ENCODE measurements around the gene YWHAG. TPM values are rescaled to one million over a fixed set of nuclear protein-coding genes. Genes with fewer than 3 reads are reported as not detected.
"Not testable (repeated sequence)": the region's sequence is repeated elsewhere in the genome, so short reads cannot be mapped to it uniquely, and the experiment has no call there.

The YWHAG gene
- polyA plus RNA-seq, 4 donors: 124 to 141 (median 137) TPM

DNA sequence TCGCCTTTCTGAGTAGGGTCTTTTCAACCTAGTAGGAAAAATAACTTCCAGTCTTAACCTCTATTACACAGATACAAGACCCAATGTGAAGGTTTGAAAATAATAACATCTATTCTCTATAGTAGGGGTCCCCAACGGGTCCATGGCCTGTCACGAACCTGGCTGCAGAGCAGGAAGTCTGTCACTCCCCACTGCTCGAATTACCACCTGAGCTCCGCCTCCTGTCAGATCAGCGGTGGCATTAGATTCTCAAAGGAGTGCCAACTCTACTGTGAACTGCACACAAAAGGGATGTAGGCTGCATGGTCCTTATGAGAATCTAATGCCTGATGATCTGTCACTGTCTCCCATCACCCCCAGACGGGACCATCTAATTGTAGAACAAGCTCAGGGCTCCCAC, 7.4 kb downstream of the YWHAG start:
- DNase-seq (ENCODE audit: low read depth in 4 of 4, low spot score in 3 of 4): no peak

DNA sequence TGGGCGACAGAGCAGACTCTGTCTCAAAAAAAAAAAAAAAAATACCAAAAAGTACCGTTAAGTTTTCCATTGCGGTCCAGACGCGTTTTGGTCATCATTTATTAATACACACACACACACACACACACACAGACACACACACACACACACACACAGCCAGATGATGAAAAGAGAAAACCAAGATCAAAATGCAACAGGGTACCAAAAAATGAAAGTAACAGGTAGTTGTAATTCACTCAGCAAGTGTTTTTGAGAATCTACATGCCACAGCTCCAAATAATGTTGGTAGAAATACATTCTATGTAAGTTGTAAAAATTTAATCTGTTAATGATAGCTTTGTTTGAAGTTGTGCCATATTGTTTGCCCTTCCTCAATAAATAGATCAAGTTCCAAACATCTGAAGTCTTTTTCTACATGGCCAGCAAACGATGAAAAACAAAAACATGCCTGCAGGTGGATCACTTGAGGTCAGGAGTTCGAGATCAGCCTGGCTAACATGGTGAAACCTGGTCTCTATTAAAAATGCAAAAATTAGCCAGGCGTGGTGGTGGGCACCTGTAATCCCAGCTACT, 9.4 kb downstream of the YWHAG start:
- no peak for DNase-seq (ENCODE audit: low read depth in 4 of 4, low spot score in 3 of 4)

DNA sequence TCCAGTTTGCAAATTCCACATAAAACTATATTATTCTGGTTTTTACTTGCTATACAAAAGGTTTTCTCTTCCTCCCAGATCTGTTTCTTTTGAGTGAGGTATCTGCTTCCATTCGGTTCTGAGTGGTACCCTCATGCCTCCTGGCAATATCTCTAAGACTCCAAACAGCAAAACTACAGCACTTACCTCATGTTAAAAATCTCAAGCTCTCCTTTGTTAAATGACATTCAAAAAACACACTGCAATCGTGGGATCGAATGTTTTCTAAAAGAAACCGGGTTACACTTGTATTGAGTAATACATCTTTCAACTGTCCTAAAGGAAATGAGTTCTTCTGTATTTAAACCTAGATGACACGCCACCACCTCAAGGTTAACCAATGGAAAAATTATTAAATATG, 11.1 kb downstream of the YWHAG start:
- DNase-seq (ENCODE audit: low read depth in 4 of 4, low spot score in 3 of 4): no peak

DNA sequence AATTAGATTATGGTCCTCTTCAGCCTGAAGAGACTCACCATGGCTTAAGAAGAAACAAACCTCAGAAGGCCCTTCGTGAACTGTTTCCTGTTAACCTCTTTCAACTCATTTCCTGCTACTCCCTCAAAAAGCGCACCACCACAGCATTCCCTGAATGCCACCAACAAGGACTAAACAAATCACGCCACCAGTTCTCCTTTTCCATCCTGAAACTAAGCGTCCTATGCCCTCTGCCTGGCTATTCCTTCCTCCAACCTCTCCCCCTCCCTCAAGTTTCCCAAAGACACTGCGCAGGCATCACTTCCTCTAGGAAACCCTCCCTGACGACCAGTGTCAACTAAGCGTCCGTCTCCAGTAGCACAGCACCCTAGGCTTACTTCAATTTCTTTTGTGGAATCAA, 12.0 kb downstream of the YWHAG start:
- no peak for DNase-seq (ENCODE audit: low read depth in 4 of 4, low spot score in 3 of 4)

DNA sequence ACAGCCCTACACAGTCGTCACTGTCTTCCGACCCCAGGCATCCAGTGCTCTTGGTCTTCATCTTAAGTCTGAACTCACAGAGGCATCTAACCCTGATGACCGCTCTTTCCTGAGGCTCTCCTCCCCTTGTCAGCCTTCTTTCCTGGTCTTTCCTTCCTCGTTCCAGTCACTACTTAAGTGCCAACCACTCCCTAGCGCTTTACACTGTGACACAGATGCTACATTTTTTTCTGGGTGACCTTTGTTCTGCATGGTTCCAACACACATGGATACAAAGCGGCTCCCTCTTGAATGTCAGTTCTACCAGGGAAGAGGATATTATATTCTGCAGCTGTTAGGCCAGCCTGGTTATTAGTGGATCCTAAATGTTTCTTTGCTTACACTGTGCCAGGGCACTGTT, 12.7 kb downstream of the YWHAG start:
- DNase-seq (ENCODE audit: low read depth in 4 of 4, low spot score in 3 of 4): no peak

DNA sequence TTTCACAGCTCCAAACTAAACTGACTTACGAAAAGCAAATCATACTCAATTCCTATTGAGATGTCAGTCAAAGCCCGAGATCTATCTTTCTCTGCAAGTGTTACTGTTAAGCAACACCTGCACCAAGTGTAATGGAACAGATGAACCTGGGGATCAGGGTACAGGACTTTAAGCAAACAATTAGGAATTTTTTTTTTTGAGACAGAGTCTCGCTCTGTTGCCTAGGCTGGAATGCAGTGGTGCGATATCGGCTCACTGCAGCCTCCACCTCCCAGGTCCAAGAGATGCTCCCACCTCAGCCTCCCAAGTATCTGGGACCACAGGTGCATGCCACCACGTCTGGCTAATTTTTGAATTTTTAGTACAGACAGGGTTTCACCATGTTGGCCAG, 14.9 kb downstream of the YWHAG start:
- DNase-seq (ENCODE audit: low read depth in 4 of 4, low spot score in 3 of 4): no peak

DNA sequence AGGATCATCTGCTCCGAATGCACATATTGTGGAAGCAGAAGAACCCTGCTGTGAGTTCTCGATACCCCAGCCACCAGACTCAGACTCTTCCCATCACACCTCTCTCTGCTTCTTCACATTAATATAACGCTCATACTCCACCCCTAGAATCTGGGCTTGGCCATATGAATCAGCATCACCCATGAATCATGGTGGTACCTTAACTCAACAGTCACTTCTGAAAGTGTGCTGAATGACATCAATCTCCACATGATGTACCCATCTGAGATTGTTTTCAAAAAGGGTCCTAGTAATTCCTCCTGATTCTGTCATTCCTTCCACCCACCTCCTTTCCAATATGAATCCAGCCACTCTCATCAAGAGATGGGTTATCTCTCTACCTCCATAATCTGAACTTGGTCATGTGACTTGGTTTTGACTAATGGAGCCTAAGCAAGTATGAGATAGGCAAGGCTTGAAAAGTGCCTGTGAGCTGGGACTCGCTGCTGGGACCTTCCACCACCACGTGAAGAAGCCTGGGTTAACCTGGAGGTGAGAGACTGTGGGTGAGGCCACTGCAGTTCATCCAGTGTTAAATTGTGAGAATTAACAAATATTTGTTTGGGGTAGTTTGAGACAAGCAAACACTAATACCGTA, 15.4 kb downstream of the YWHAG start:
- no peak for DNase-seq (ENCODE audit: low read depth in 4 of 4, low spot score in 3 of 4)

DNA sequence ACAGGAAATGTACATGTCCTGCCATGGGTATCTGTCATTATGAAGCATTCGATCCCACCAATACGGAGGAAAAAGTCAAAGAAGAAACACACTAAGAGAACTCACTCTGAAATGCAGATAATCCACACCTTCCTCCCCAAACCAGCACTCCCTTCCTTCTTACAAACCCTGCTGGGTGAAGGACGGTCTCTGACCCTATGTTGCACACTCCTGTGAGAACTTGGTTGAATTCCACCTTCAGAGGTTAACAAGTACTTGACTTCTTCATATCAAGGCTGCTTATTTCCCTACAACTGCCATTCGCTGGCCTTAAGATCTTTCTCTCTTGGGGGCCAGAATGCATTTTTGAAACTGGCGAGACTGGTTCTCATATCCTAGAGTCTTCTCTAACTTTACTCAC, 16.6 kb downstream of the YWHAG start:
- no peak for DNase-seq (ENCODE audit: low read depth in 4 of 4, low spot score in 3 of 4)

DNA sequence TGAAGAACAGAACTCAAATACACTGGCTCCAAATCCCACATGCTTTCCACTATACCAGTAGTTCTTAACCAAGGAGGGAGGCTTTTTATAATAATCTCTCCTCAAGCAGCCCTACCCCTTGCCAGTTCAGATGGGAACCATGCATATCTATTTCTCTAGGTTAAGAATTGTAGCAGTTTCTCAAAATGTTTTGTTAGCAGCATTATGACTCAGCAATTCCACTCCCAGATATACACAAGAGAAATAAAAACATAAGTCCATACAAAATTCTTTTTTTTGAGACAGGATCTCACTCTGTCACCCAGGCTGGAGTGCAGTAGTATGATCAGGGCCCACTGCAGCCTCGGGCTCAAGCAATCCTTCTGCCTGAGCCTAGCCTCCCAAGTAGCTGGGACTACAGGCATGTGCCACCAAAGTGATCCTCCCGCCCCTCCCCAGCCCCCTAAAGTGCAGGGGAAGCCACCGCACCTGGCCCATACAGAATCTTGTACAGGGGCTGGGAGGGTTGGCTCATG, 18.1 kb downstream of the YWHAG start:
- no peak for DNase-seq (ENCODE audit: low read depth in 4 of 4, low spot score in 3 of 4)

DNA sequence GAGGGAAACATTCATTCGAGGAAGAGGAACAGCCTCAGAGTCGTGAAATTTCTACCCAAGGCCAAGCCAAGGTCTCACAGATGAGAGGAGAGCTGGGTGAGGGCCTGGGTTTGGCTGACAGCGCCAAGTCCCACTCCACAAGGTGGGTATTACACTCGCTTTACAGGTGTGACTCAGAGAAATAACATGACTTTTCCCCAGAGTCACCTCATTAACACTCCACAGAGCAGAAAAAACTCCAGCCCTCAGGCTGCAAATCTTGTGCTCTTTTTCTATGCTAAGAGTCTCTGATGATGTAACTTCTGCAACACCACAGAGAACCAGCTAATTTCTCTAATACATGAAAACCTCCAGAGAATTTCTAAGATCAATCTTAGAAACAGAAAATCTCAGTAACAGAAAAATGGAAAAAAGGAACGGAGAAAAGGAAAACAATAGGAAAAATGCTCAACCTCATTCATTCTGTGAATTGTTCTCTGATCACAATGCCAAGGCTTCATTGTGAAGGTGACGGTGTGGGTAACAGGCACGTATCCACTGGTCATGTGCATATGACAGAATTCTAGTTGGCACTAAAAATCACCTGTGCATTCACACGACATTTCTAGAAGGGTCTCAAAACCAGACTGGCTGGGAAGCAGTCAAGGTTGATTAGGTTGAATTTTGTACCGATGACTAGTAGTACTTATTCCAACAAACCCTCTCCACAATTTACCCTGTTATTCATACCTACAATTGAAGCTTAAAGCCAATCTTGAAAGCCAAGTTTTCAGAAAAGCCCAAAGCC, 20.3 kb downstream of the YWHAG start:
- no peak for DNase-seq (ENCODE audit: low read depth in 4 of 4, low spot score in 3 of 4)

DNA sequence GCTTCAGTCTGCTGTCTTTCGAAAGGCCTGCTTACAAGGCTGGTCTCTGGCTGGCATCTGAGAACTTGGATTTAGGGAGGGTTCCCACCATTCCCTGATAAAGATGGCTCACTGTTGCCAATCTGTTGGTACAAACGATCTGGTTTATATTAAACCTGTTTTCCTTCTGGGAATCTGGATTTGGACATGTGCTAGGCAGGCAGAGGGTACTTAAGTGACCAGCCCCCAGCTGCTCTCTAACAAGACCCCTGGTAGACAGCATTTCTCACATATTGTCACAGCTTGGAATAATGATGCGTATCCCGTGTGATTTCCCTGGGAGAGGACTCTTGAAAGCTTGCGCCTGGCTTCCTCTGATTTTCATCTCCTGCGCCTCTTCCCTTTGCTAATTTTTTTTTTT, 21.6 kb downstream of the YWHAG start:
- DNase-seq (ENCODE audit: low read depth in 4 of 4, low spot score in 3 of 4): no peak

DNA sequence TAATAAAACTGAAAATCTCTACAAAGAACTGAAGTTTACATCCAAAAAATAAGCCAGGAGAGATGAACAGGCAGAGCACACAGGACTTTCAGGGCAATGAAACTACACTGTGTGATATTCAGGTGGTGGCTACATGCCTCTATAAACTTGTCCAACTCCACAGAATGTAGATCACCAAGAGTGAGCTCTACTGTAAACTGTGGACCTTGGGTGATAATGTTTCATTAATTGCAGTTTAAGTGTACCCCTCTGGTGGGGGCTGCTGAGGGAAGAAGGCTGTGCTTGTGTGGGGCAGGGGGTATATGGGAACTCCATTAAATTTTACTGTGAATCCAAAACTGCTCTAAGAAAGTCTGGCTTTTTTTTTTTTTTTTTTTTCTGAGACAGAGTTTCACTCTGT, 22.7 kb downstream of the YWHAG start:
- no peak for DNase-seq (ENCODE audit: low read depth in 4 of 4, low spot score in 3 of 4)

DNA sequence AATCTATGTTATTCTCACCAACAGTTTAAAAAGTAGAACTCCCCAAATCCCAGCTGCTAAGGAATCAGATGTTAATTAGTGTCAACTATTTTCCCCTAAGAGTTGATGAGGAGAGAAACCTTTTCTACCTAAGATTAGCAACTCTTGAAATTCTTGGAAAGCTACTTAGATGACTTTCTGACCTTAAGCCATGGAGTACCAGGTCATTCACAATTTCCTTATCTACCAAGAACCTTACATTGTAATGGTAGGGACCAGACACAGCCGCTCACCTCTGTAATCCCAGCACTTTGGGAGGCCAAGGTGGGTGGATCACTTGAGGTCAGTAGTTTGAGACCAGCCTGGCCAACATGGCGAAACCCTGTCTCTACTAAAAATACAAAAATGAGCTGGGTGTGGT, 23.4 kb downstream of the YWHAG start:
- DNase-seq (ENCODE audit: low read depth in 4 of 4, low spot score in 3 of 4): not testable (repeated sequence)

DNA sequence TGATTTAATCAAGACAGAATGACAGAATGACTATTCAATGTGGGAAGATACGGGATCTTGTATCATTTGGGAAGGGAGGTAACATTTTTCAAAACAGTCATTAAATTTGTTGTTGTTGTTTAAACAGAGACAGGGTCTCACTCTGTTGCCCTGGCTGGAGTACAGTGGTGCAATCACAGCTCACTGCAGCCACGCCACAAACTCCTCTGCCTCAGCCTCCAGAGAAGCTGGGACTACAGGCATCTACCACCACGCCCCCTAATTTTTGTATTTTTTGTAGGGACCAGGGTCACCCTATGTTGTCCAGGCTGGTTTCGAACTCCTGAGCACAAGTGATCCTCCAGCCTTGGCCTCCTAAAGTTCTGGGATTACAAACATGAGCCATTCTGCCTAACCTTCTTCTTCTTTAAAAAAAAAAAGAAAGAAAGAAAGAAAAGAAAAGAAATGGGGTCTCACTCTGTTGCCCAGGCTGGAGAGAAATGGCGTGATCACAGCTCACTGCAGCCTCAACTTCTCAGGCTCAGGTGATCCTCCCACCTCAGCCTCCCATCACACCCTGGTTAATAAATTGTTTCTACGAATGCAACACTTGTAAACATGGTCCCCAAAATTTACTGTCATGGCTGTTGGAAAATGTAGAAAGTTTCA, 24.3 kb downstream of the YWHAG start:
- DNase-seq (ENCODE audit: low read depth in 4 of 4, low spot score in 3 of 4): no peak

DNA sequence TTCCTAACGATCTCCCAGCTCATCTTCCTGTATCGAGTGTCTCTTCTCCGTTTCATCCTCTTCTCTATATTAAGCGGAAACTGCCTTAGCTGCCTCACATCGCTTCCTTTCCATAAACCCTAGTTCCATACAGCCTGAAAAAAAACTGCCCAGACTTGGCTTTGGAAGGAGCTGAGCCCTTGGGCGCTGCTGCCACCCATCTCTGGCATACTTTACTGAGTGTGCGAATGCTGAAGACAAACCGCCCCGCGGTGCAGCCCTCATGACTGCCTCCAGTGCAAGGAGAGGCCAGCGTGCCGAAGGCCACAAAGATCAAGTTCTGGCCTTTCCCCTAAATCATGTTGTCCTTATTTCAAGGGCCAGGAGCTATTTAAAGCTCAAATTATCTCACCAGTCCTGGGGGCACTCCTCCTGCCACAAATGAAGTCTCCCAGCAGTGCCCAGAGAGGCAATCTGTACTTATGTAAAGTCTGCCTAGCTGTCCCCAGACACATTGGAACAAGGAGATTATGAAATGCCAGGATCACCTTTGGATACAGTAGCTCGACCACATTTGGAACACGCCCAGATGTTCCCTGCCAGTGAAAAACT, 25.2 kb downstream of the YWHAG start:
- no peak for DNase-seq (ENCODE audit: low read depth in 4 of 4, low spot score in 3 of 4)

DNA sequence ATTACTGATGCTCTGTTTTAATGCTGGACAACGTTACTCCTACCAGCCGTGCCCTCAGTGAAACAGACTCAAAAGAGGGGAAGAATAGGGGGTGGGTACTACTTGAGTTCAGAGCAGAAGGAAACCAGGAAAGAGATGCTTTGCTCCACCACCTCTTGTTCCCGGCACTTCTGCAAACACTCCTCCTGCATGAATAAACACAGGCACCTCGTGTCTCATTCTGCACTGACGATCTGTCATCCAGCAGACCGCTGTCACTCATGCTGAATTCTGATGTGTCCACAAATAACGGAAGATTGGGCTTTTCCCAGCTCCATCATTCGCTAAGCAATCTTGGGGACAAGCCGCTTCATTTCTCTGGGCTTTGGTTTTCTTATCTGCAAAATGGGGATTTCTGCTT, 26.7 kb downstream of the YWHAG start:
- no peak for DNase-seq (ENCODE audit: low read depth in 4 of 4, low spot score in 3 of 4)

DNA sequence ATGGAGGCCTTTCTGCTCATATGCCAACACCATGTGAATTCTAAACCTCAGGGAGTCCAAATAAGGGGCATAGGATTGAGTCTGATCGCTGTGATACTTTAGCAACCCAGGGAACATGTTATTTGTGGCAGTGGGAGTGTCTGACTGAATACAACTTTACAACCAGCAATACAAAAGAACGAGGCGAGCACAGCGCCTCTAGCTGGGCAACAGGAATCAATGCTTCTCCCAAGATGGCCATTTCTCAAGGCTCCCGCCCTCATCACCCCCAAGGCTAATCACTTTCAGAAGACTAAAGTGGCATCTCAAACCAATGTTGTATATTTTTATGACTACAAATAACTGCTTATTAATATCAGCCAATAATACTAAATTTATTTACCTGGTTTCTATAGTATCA, 28.1 kb downstream of the YWHAG start:
- no peak for DNase-seq (ENCODE audit: low read depth in 4 of 4, low spot score in 3 of 4)

DNA sequence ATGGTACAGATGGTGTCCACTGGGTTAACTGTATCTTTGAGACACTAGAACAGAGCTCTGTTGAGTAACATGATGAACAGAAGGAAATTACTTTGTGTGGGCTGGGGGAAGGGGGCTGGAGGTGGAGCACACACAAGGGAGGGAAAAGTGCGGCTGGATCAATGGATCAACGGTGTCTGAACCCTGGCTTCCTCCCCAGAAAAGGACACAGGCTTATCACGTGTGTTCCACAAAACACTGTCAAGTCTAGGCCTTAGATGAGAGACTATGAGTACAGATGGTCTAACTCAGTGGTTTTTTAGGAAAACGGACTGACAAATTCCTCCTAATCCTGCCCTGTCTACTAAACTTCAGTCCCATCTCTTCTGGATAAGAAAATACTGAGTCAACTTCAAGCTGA, 28.5 kb downstream of the YWHAG start:
- DNase-seq (ENCODE audit: low read depth in 4 of 4, low spot score in 3 of 4): no peak

DNA sequence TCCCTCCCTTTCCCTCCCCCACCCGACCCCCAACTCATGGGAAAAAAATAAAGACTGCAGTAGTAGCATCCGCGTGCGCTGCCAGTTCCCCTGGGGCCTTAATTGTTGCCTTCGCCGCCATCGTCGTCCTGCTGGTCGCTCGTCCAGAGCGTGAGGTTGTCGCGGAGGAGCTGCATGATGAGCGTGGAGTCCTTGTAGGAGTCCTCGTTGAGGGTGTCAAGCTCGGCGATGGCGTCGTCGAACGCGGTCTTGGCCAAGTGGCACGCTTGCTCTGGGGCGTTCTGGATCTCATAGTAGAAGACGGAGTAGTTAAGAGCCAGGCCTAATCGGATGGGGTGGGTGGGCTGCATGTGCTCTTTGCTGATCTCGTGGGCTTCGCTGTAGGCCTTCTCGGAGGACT, 29.3 kb downstream of the YWHAG start:
- DNase-seq (ENCODE audit: low read depth in 4 of 4, low spot score in 3 of 4): no peak

DNA sequence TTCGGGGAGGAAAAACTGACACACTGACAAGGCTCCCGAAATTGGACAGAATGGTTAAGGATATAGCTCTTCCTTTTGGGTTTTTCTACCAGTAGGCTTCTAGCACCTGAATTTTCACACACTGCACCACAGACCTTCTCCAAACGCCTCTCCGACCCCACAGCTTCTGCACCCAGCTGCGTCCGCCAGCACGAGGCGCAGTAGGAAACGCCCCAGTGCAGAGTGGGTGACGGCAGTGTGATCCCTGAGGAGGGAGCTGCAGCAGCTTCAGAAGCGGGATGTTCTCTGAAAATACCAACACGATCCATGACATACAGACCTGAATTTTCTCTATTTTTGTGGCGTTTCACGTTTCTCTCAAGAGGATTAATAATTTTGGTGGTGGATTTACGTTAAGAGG, 30.4 kb downstream of the YWHAG start:
- DNase-seq (ENCODE audit: low read depth in 4 of 4, low spot score in 3 of 4): no peak

DNA sequence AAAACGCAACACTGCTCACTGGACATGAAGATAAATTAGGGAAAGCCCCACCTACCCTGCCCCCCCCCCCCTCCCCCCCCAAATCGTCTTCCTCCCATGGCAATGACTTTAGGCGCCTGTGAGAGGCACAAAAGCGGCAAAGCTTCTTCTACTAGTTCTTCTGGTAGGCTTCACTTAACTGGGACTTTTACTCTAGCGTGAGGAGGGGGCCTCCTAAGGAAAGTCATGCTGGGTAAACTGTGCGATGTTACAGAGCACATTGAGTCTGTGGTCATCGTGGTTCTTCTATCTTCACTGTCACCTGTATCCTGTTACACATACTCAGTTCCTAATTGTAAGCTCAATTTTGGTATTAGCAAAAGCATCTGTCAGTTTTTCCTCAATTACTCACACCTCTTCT, 31.2 kb downstream of the YWHAG start:
- DNase-seq (ENCODE audit: low read depth in 4 of 4, low spot score in 3 of 4): no peak
